Thyroid gland (tissue), 4 donors: ENCODE results near the gene FGGY. TPM values are rescaled to one million over a fixed set of nuclear protein-coding genes. Genes with fewer than 3 reads are reported as not detected.

ENCODE experiments used
- DNase-seq, 2 donors: peaks; one replicate each; pipeline ENCODE4 v3.0.0-alpha.2; 2019
- H3K27ac ChIP-seq, 3 donors: fragments of 200-600 bp; sonication (generic); 1 replicate in 2 of 3; 2 replicates in 1 of 3; pipeline ENCODE4 v1.5.1; 2016 to 2019; ENCODE audit warnings: mild to moderate bottlenecking in 1 of 3, moderate library complexity in 1 of 3
- H3K27me3 ChIP-seq: fragments of 200-600 bp; sonication (generic); one replicate; pipeline ENCODE4 v1.5.1; 2019
- H3K36me3 ChIP-seq, 2 donors: fragments of 200-600 bp; sonication (generic); one replicate each; pipeline ENCODE4 v1.5.1; 2016 to 2019
- H3K4me1 ChIP-seq, 2 donors: fragments of 200-600 bp; sonication (generic); one replicate each; pipeline ENCODE4 v1.5.1; 2017 to 2019
- H3K4me3 ChIP-seq, 3 donors: fragments of 200-600 bp; sonication (generic); replicated peaks in 1 of 3; 1 replicate in 2 of 3; 2 replicates in 1 of 3; pipeline ENCODE4 v1.5.1; 2016; ENCODE audit warnings: mild to moderate bottlenecking in 1 of 3
- H3K9me3 ChIP-seq: fragments of 200-600 bp; sonication (generic); one replicate; pipeline ENCODE4 v1.5.1; 2017
- POLR2A ChIP-seq, 2 donors: fragments of 450-650 bp; IDR thresholded peaks; one replicate each; pipeline ENCODE4 v1.6.1; 2017; ENCODE audit warnings: antibody characterized with exemption in 2 of 2, mild to moderate bottlenecking in 2 of 2, moderate library complexity in 1 of 2
- WGBS, 2 donors: methylation state at CpG; one replicate each; pipeline ENCODE4 v1.1.5; 2017; 5-methylcytosine and 5-hydroxymethylcytosine counted together
- intact Hi-C: fragments of 100-400 bp; cut with DNase I; formaldehyde crosslinking; loops from one replicate; pipeline ENCODE4 v1.15.1; 2023
- total RNA-seq, 4 donors: library from RNA; depleted of rRNA; stranded (reverse); fragments of >200 nt; gene quantifications; one replicate each; pipeline ENCODE4 v1.2.3, GENCODE V29; 2016
- TF ChIP-seq, protein P1 (sequence below), 6 experiments: fragments of 200-600 bp in 3 of 6; fragments of 450-650 bp in 3 of 6; sonication (generic) in 3 of 6; IDR thresholded peaks; one replicate each; pipeline ENCODE4 v1.5.1; 2016 to 2019; ENCODE audit warnings: antibody characterized with exemption in 6 of 6, mild to moderate bottlenecking in 2 of 6, inconsistent platforms in 1 of 6, moderate library complexity in 1 of 6

FGGY gene
- total RNA-seq, 4 donors from 2014 or later = 24.6 to 46.1 (median 36.4) TPM

DNA sequence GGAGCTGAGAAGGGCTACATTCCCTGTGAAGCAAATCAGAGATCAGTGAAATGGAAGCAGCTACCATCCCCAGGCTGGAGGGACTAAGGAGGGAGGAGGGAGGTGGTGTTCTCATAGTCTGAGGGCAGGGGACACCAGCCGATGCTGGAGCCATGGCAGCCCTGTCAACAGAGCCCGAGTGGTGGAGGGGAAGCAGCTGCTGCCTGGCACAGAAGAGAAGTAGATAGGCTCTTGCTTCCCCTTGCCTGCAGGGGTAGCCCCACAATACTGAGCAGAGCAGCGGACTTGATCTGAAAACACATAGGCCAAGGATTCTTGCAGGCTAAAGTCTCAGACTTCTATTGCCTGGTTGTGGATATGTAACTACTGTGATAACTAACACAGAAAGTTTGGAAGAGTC, 255.1 kb downstream of the FGGY start:
- DNase-seq = no peak
- Histone ChIP-seq H3K27me3 (no peaks in the 10 kb centered on the region), H3K9me3 (no peaks in the 10 kb centered on the region), H3K4me3 (no peak overlapping the region), H3K36me3 (no peaks in the 10 kb centered on the region), H3K4me1 (no peaks in the 10 kb centered on the region), H3K27ac (no peak overlapping the region)
- 79 to 90% methylated on average over 3 of the region's 3 CpGs for WGBS, 2 donors
- TF ChIP-seq POLR2A (IDR thresholded peaks at IDR 0.05) = no peak
- TF ChIP-seq, protein P1, sequence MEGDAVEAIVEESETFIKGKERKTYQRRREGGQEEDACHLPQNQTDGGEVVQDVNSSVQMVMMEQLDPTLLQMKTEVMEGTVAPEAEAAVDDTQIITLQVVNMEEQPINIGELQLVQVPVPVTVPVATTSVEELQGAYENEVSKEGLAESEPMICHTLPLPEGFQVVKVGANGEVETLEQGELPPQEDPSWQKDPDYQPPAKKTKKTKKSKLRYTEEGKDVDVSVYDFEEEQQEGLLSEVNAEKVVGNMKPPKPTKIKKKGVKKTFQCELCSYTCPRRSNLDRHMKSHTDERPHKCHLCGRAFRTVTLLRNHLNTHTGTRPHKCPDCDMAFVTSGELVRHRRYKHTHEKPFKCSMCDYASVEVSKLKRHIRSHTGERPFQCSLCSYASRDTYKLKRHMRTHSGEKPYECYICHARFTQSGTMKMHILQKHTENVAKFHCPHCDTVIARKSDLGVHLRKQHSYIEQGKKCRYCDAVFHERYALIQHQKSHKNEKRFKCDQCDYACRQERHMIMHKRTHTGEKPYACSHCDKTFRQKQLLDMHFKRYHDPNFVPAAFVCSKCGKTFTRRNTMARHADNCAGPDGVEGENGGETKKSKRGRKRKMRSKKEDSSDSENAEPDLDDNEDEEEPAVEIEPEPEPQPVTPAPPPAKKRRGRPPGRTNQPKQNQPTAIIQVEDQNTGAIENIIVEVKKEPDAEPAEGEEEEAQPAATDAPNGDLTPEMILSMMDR (IDR thresholded peaks at IDR 0.05) = no peak
- intact Hi-C loops = no loop called here

DNA sequence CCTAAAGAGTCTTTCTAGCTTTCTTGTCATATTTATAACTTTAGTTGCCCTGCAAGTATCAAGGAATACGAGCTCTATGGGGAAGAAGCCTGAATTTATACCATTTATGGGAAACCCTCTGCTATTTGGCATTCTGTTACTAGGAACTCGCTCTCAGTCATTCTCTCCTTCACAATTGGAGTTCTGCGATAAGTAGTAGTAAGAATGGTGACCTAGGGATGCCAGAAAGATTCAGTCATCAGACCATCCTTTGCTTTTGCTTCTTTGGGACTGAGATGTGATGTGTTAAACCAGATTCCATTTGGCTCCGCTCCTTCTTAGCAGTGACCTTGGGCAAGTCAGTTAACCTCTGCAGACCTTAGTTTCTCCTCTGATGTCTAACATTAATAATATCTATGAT, 256.5 kb downstream of the FGGY start:
- Histone ChIP-seq H3K27ac (no peak overlapping the region), H3K36me3 (no peaks in the 10 kb centered on the region), H3K4me1 (no peaks in the 10 kb centered on the region), H3K9me3 (no peaks in the 10 kb centered on the region), H3K27me3 (no peaks in the 10 kb centered on the region), H3K4me3 (no peak overlapping the region)
- DNase-seq = no peak
- intact Hi-C loops = no loop called here
- TF ChIP-seq, protein P1 (IDR thresholded peaks at IDR 0.05) = no peak
- no peak for TF ChIP-seq POLR2A (IDR thresholded peaks at IDR 0.05)
- 96 to 98% methylated on average over 4 of the region's 4 CpGs for WGBS, 2 donors

DNA sequence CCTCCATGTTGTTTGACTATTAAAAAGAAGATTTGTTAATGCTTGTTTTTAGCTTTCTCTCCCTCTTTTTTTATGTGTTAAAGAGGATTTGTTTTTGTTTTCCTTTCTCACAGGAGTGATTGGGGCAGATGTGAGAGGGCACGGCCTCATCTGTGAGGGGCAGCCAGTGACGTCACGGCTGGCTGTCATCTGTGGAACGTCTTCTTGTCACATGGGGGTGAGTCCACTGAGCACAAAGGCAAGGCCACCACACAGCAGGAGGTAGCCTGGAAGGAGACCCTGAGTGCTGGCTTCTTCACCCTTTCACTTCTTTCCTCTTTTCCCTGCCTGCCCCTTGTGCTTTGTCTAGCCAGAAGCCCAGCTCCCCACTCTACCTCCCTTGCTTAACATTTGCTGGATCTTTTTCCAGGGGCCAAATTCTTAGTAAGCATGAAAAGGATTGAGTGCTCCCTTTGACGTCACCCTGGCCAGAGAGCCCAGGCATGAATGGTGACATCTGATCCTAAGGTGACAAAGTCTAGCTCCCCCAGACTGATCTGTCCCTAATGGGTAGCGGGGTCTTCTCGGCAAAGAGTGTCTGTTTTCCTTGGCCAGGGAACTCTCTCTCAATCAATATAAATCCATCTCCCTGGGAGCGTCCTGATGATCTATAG, 257.2 kb downstream of the FGGY start:
- H3K27ac ChIP-seq = no peak overlapping the region
- H3K9me3 ChIP-seq = no peaks in the 10 kb centered on the region
- intact Hi-C loops = no loop called here
- H3K4me3 ChIP-seq = no peak overlapping the region
- H3K27me3 ChIP-seq = no peaks in the 10 kb centered on the region
- WGBS, 2 donors = 80 to 82% methylated on average over 8 of the region's 8 CpGs
- no peak for DNase-seq
- H3K4me1 ChIP-seq = no peaks in the 10 kb centered on the region
- no peaks in the 10 kb centered on the region for H3K36me3 ChIP-seq
- TF ChIP-seq POLR2A (IDR thresholded peaks at IDR 0.05) = no peak
- TF ChIP-seq, protein P1 (IDR thresholded peaks at IDR 0.05) = no peak

DNA sequence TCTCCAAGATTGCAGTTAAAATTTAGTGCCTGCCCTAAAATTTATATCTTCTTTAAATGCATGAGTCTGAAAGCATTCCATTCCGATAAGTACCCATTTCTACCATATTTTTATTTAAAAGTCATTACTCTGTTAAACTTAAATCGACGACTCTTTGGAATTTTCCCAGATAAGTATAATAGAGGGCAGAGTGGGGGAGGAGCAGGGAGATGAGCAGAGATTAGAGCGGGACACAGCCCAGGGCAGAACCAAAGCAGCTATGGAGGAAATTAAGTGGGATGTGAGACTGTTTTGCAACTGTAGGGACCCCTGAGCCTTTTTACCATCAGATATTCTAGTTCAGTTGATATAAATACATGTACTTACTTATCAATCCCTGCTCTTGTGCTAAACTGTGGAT, 257.9 kb downstream of the FGGY start:
- Histone ChIP-seq H3K27me3 (no peaks in the 10 kb centered on the region), H3K9me3 (no peaks in the 10 kb centered on the region), H3K36me3 (no peaks in the 10 kb centered on the region), H3K4me1 (no peaks in the 10 kb centered on the region), H3K4me3 (no peak overlapping the region), H3K27ac (no peak overlapping the region)
- TF ChIP-seq, protein P1 (IDR thresholded peaks at IDR 0.05) = no peak
- TF ChIP-seq POLR2A (IDR thresholded peaks at IDR 0.05) = no peak
- 79 to 82% methylated on average over 4 of the region's 4 CpGs for WGBS, 2 donors
- intact Hi-C loops = no loop called here
- DNase-seq = no peak

DNA sequence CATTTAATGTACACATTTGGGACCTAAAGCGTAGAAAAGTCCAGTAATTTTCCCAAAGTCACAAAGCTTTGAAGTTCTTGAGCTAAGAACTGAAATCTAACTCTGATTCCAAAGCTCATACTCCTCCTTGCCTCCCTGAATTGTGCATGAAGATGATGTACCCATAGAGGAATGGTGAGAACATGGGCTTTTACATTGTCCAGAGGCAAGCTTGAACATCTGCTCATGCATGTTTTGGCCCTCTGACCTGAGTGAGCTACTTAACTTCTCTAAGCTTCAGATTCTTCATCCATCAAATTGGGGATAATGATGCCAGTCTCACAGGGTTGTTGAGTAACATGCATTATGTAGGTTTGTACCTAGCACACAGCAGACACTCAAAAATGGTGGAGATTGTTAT, 259.5 kb downstream of the FGGY start:
- WGBS, 2 donors = 93 to 96% methylated on average over 1 of the region's 1 CpG
- H3K27ac ChIP-seq = no peak overlapping the region
- TF ChIP-seq, protein P1 (IDR thresholded peaks at IDR 0.05) = no peak
- no peak for TF ChIP-seq POLR2A (IDR thresholded peaks at IDR 0.05)
- DNase-seq = no peak
- H3K9me3 ChIP-seq = no peaks in the 10 kb centered on the region
- intact Hi-C loops = no loop called here
- H3K36me3 ChIP-seq = no peaks in the 10 kb centered on the region
- H3K4me3 ChIP-seq = no peak overlapping the region
- no peaks in the 10 kb centered on the region for H3K27me3 ChIP-seq
- H3K4me1 ChIP-seq = peaks cover 3 to 9% of the 10 kb centered on the region in 2 donors
